KMS-11 (cell line): ENCODE data around the gene ACO1.

Experiments used
- H2AFZ ChIP-seq: fragments of 200-600 bp; sonication (generic); 2 replicates; pipeline ENCODE4 v1.6.1; 2016; ENCODE audit warnings: antibody characterized with exemption, mixed run types, low read depth
- H3K27ac ChIP-seq: fragments of 200-600 bp; sonication (generic); 2 replicates; pipeline ENCODE4 v1.6.1; 2016; ENCODE audit warnings: mild to moderate bottlenecking, mixed run types
- H3K27me3 ChIP-seq: fragments of 200-600 bp; sonication (generic); 2 replicates; pipeline ENCODE4 v1.6.1; 2017; ENCODE audit warnings: mild to moderate bottlenecking, low read depth, mixed run types, moderate library complexity; ENCODE audit not compliant: insufficient read depth
- H3K36me3 ChIP-seq: fragments of 200-600 bp; sonication (generic); 2 replicates; pipeline ENCODE4 v1.6.1; 2017; ENCODE audit warnings: mild to moderate bottlenecking, mixed run types; ENCODE audit not compliant: insufficient read depth
- H3K4me1 ChIP-seq: fragments of 200-600 bp; sonication (generic); 2 replicates; pipeline ENCODE4 v1.6.1; 2016; ENCODE audit warnings: mild to moderate bottlenecking, low read depth, mixed run types; ENCODE audit not compliant: poor library complexity, severe bottlenecking
- H3K4me2 ChIP-seq: fragments of 200-600 bp; sonication (generic); 2 replicates; pipeline ENCODE4 v1.7.0; 2016; ENCODE audit warnings: mild to moderate bottlenecking, mixed run types
- H3K4me3 ChIP-seq: fragments of 200-600 bp; sonication (generic); IDR thresholded peaks from 2 replicates; pipeline ENCODE4 v1.6.1; 2017; ENCODE audit warnings: low read depth, low read length, mixed read lengths; ENCODE audit not compliant: insufficient read depth
- H3K79me2 ChIP-seq: fragments of 200-600 bp; sonication (generic); 2 replicates; pipeline ENCODE4 v1.6.1; 2016; ENCODE audit warnings: low read depth, mixed run types; ENCODE audit not compliant: insufficient read depth
- H3K9ac ChIP-seq: fragments of 200-600 bp; sonication (generic); 2 replicates; pipeline ENCODE4 v1.6.1; 2016; ENCODE audit warnings: mild to moderate bottlenecking, mixed run types
- H4K20me1 ChIP-seq: fragments of 200-600 bp; sonication (generic); 2 replicates; pipeline ENCODE4 v1.6.1; 2016; ENCODE audit warnings: mild to moderate bottlenecking, mixed run types; ENCODE audit not compliant: insufficient read depth
- TF ChIP-seq, protein P1 (sequence below): fragments of 200-600 bp; sonication (generic); conservative IDR thresholded peaks from 2 replicates; pipeline ENCODE4 v1.6.1; 2017; ENCODE audit warnings: low read depth, mild to moderate bottlenecking, antibody characterized with exemption, low read length, moderate library complexity, mixed read lengths

The ACO1 gene

DNA sequence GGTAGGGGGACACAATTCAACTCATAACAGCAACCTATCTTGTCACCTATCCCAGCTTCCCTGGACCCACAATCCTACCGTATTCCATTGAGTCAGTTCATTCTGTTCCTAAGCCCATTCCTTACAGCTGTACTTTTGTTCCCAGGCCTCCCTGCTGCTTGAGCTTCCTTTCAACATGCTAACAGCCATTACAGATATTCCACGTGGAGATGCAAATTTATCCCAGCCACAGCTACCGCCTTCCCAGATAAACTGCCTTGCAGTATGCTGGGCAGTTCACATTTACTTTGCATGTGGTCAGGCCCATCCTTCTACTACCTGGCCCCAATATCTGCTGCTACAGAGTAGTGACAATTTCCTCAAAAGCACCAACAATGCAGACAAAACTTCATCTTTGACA lies 118.6 kb downstream of the ACO1 start:
- H3K4me3 ChIP-seq, result no peak overlapping the region
- H3K36me3 ChIP-seq, result no peaks in the 10 kb centered on the region
- H3K4me1 ChIP-seq, result no peaks in the 10 kb centered on the region
- H3K27me3 ChIP-seq, result no peaks in the 10 kb centered on the region
- H3K27ac ChIP-seq, result no peak overlapping the region
- TF ChIP-seq, protein P1, sequence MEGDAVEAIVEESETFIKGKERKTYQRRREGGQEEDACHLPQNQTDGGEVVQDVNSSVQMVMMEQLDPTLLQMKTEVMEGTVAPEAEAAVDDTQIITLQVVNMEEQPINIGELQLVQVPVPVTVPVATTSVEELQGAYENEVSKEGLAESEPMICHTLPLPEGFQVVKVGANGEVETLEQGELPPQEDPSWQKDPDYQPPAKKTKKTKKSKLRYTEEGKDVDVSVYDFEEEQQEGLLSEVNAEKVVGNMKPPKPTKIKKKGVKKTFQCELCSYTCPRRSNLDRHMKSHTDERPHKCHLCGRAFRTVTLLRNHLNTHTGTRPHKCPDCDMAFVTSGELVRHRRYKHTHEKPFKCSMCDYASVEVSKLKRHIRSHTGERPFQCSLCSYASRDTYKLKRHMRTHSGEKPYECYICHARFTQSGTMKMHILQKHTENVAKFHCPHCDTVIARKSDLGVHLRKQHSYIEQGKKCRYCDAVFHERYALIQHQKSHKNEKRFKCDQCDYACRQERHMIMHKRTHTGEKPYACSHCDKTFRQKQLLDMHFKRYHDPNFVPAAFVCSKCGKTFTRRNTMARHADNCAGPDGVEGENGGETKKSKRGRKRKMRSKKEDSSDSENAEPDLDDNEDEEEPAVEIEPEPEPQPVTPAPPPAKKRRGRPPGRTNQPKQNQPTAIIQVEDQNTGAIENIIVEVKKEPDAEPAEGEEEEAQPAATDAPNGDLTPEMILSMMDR, result no peak
- H2AFZ ChIP-seq, result no peak overlapping the region
- H3K9ac ChIP-seq, result no peak overlapping the region
- H4K20me1 ChIP-seq, result no peaks in the 10 kb centered on the region
- no peaks in the 10 kb centered on the region for H3K79me2 ChIP-seq
- no peak overlapping the region for H3K4me2 ChIP-seq
